GM10847 (cell line): ENCODE measurements around the gene TUBA8.

ENCODE experiments used
- POLR2A ChIP-seq: IDR thresholded peaks from 2 replicates; pipeline ENCODE4 v1.6.1; 2011; ENCODE audit not compliant: insufficient read length; ENCODE audit errors: extremely low read depth

The TUBA8 gene

GRCh38 chr22:18114495-18114894 lies 3.9 kb downstream of the TUBA8 start:
- no peak for TF ChIP-seq POLR2A

GRCh38 chr22:18114976-18115652 lies 4.5 kb downstream of the TUBA8 start:
- no peak for TF ChIP-seq POLR2A

GRCh38 chr22:18115906-18116371 lies 5.3 kb downstream of the TUBA8 start:
- TF ChIP-seq POLR2A, result no peak

- TF ChIP-seq POLR2A, result no peak
These were observed 6.0 kb downstream of the TUBA8 start for GRCh38 chr22:18116634-18117033.

- no peak for TF ChIP-seq POLR2A
These were observed 7.8 kb downstream of the TUBA8 start for GRCh38 chr22:18118345-18118915.

- TF ChIP-seq POLR2A, result no peak
These were observed 9.0 kb downstream of the TUBA8 start for GRCh38 chr22:18119409-18120110.

- no peak for TF ChIP-seq POLR2A
These were observed 10.2 kb downstream of the TUBA8 start for GRCh38 chr22:18120857-18121256.

DNA sequence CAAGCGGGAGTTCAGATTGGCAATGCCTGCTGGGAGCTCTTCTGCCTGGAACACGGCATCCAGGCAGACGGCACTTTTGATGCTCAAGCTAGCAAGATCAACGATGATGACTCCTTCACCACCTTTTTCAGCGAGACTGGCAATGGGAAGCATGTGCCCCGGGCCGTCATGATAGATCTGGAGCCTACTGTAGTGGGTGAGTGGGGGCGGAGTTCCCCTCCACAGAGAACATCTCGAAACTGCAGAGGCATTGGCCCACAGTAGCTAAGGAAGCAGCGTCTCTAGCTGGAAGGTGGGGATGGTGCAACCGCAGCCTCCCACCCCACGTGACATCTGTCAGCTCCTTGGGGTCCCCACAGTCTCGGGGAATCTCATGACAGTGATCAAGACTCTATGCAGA lies 10.9 kb downstream of the TUBA8 start:
- no peak for TF ChIP-seq POLR2A

DNA sequence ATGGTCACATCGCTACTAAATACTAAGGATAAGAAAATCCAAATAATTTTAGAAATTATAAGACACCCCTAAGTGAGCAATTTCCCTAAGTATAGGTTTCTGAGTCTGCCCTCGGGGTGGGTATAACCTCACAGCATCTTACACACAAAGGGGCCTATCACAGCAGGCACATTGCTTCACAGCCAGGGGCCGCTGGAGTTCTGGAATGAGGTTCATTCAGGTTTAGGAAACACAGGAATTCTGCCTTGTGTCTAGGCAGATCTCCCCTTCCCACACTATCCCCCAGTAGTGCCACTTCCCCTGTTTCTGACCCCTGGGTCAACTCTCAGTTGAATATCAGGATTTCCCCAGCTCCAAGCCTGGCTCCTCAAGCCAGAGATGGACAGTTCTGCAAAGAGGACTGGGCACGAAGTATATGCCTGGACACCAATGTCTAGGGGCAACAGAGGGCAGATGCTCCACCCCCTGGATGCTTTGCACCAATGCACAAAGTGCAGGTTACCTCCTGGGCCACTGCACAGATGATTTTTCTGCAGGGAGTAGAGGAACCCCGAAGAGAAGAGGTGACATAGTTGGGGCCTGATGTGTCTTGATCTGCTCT lies 11.4 kb downstream of the TUBA8 start:
- TF ChIP-seq POLR2A, result no peak

- TF ChIP-seq POLR2A, result no peak
These were observed 16.0 kb downstream of the TUBA8 start for GRCh38 chr22:18126606-18127005.

DNA sequence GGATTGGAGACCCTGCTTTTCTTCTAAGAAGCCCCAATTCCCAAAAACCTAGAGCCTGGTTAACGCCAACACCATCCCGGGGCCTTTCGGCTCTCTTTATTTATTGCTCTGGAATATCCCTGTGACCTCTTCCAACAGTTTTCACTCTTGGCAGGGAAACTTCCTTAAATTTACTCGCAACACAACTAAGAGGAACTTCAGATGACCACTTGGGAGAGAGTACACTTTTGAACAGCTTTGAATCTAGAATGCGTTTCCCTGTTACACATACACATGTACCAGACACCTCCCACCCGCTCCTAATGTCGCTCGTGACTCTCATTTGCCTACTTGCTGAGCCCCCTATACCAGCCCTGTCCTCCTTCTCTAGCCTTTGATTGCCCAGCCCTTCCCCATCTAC lies 19.4 kb downstream of the TUBA8 start:
- no peak for TF ChIP-seq POLR2A

- TF ChIP-seq POLR2A, result no peak
These were observed 20.3 kb downstream of the TUBA8 start for GRCh38 chr22:18130699-18131429.

DNA sequence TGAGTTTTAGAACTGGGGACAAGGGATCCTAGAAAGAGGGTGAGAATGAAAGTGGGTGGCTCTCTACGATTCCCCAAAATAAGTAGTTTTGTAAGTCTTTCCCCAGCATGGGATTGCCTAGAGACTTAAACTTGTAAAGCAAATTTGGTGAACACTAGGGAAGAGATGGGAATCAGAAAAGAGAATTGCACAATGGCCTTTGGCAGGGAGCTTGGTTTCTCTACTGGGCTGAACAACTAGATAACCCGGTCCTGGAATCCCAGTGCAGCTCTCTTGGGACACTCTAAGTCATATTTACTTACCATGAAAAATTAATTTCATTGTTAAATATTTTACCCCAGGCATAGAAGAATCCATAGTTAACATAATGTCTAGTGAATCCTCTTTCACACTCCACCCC lies 22.8 kb downstream of the TUBA8 start:
- no peak for TF ChIP-seq POLR2A

GRCh38 chr22:18136563-18137320 lies 26.1 kb downstream of the TUBA8 start:
- TF ChIP-seq POLR2A, result no peak

- no peak for TF ChIP-seq POLR2A
These were observed 33.5 kb downstream of the TUBA8 start for GRCh38 chr22:18144105-18144504.
